Osteocyte (in vitro differentiated cells): ENCODE measurements around the gene GNAT1. TPM values are rescaled to one million over a fixed set of nuclear protein-coding genes. Genes with fewer than 3 reads are reported as not detected.

ENCODE experiments used
- DNase-seq: peaks from one replicate; pipeline ENCODE4 v3.0.0; 2021; ENCODE audit warnings: mixed read lengths; ENCODE audit not compliant: unreplicated experiment; ENCODE audit errors: extremely low spot score
- H3K27ac Mint-ChIP-seq: one replicate; pipeline ENCODE4 v1.8.0; 2021; ENCODE audit warnings: mild to moderate bottlenecking, mixed read lengths; ENCODE audit not compliant: unreplicated experiment
- H3K27me3 Mint-ChIP-seq: one replicate; pipeline ENCODE4 v1.8.0; 2021; ENCODE audit warnings: mixed read lengths; ENCODE audit not compliant: unreplicated experiment
- H3K36me3 Mint-ChIP-seq: one replicate; pipeline ENCODE4 v1.8.0; 2021; ENCODE audit warnings: mixed read lengths; ENCODE audit not compliant: unreplicated experiment
- H3K4me1 Mint-ChIP-seq: one replicate; pipeline ENCODE4 v1.8.0; 2021; ENCODE audit warnings: mixed read lengths; ENCODE audit not compliant: unreplicated experiment
- H3K4me3 Mint-ChIP-seq: one replicate; pipeline ENCODE4 v1.8.0; 2021; ENCODE audit warnings: mild to moderate bottlenecking, moderate library complexity, mixed read lengths; ENCODE audit not compliant: unreplicated experiment
- H3K9me3 Mint-ChIP-seq: one replicate; pipeline ENCODE4 v1.8.0; 2021; ENCODE audit warnings: mixed read lengths; ENCODE audit not compliant: unreplicated experiment
- CTCF ChIP-seq: fragments of 200-600 bp; sonication (generic); IDR thresholded peaks from 2 replicates; pipeline ENCODE4 v1.5.0; 2021; ENCODE audit warnings: antibody characterized with exemption, mild to moderate bottlenecking, moderate library complexity
- total RNA-seq: library from RNA; stranded (reverse); gene quantifications from 2 replicates; pipeline ENCODE4 v1.2.1, GENCODE V29; 2021

Gene GNAT1
- total RNA-seq, 1 donor from 2014 or later, result not detected

GRCh38 chr3:50221051-50221410, 29.6 kb downstream of the GNAT1 start:
- H3K27ac Mint-ChIP-seq, result no peak overlapping the region
- no peak for TF ChIP-seq CTCF
- no peaks in the 10 kb centered on the region for H3K9me3 Mint-ChIP-seq
- no peak overlapping the region for H3K4me3 Mint-ChIP-seq
- no peaks in the 10 kb centered on the region for H3K36me3 Mint-ChIP-seq
- peaks cover 7% of the 10 kb centered on the region for H3K27me3 Mint-ChIP-seq
- H3K4me1 Mint-ChIP-seq, result peaks cover 3% of the 10 kb centered on the region
- DNase-seq, result no peak

GRCh38 chr3:50221411-50222168, 30.2 kb downstream of the GNAT1 start:
- no peak for DNase-seq
- no peak overlapping the region for H3K4me3 Mint-ChIP-seq
- H3K27ac Mint-ChIP-seq, result no peak overlapping the region
- H3K36me3 Mint-ChIP-seq, result no peaks in the 10 kb centered on the region
- TF ChIP-seq CTCF, result no peak
- H3K9me3 Mint-ChIP-seq, result no peaks in the 10 kb centered on the region
- peaks cover 6% of the 10 kb centered on the region for H3K4me1 Mint-ChIP-seq
- H3K27me3 Mint-ChIP-seq, result peaks cover 7% of the 10 kb centered on the region

GRCh38 chr3:50222169-50222528, 30.7 kb downstream of the GNAT1 start:
- no peak for DNase-seq
- Mint-ChIP-seq H3K27ac (no peak overlapping the region), H3K36me3 (no peaks in the 10 kb centered on the region), H3K4me1 (peaks cover 11% of the 10 kb centered on the region), H3K4me3 (no peak overlapping the region), H3K27me3 (peaks cover 7% of the 10 kb centered on the region), H3K9me3 (no peaks in the 10 kb centered on the region)
- no peak for TF ChIP-seq CTCF

GRCh38 chr3:50224639-50225038, 33.2 kb downstream of the GNAT1 start:
- no peaks in the 10 kb centered on the region for H3K36me3 Mint-ChIP-seq
- H3K27me3 Mint-ChIP-seq, result peaks cover 7% of the 10 kb centered on the region
- no peaks in the 10 kb centered on the region for H3K9me3 Mint-ChIP-seq
- TF ChIP-seq CTCF, result no peak
- peaks cover 27% of the 10 kb centered on the region for H3K4me1 Mint-ChIP-seq
- H3K4me3 Mint-ChIP-seq, result no peak overlapping the region
- no peak overlapping the region for H3K27ac Mint-ChIP-seq
- no peak for DNase-seq

GRCh38 chr3:50226888-50227389, 35.5 kb downstream of the GNAT1 start:
- no peak for DNase-seq
- no peak for TF ChIP-seq CTCF
- no peaks in the 10 kb centered on the region for H3K36me3 Mint-ChIP-seq
- peaks cover 27% of the 10 kb centered on the region for H3K4me1 Mint-ChIP-seq
- no peaks in the 10 kb centered on the region for H3K9me3 Mint-ChIP-seq
- peaks cover 7% of the 10 kb centered on the region for H3K27me3 Mint-ChIP-seq
- peak overlapping the region; percentile 77 for H3K4me3 Mint-ChIP-seq
- peak overlapping the region; percentile 90 for H3K27ac Mint-ChIP-seq
